ENCODE data around the gene LCLAT1.

GRCh38 chr2:30436859-30437435 is 10.1 kb upstream of the LCLAT1 start:
- TF ChIP-seq CTCF (IDR thresholded peaks at IDR 0.05; ENCODE audit: borderline replicate concordance, extremely low read depth, low read length, poor library complexity, severe bottlenecking): no peak
- TF ChIP-seq EZH2 (IDR thresholded peaks at IDR 0.05; ENCODE audit: borderline replicate concordance, low read depth, low read length, severe bottlenecking): no peak

All from DND-41 (cell line).